Astrocyte (in vitro differentiated cells and primary cell): ENCODE measurements around the gene NISCH. TPM values are rescaled to one million over a fixed set of nuclear protein-coding genes. Genes with fewer than 3 reads are reported as not detected.

Experiments used
- DNase-seq: peaks from one replicate; pipeline ENCODE4 v3.0.0-alpha.2; 2010; ENCODE audit warnings: low read depth
- FAIRE-seq: peaks from 2 replicates; lab custom pipeline; 2011; peaks lifted over from hg19 to GRCh38; lab: Jason Lieb, UNC
- H2AFZ ChIP-seq: 2 replicates; pipeline ENCODE4 v1.6.0; 2012; ENCODE audit warnings: low read depth, low read length, inconsistent platforms
- H3K27ac ChIP-seq: 2 replicates; pipeline ENCODE4 v1.5.1; 2011; ENCODE audit warnings: low read depth, low read length, inconsistent platforms
- H3K27me3 ChIP-seq: 2 replicates; pipeline ENCODE4 v1.6.0; 2011; ENCODE audit warnings: low read length, inconsistent platforms; ENCODE audit not compliant: insufficient read depth
- H3K36me3 ChIP-seq: 2 replicates; pipeline ENCODE4 v1.5.1; 2011; ENCODE audit warnings: low read length, inconsistent platforms; ENCODE audit not compliant: insufficient read depth
- H3K4me1 ChIP-seq: 2 replicates; pipeline ENCODE4 v1.5.1; 2011; ENCODE audit warnings: low read length, inconsistent platforms; ENCODE audit not compliant: insufficient read depth
- H3K4me2 ChIP-seq: 2 replicates; pipeline ENCODE4 v1.6.0; 2012; ENCODE audit warnings: low read length, inconsistent platforms
- H3K4me3 ChIP-seq: 2 replicates; pipeline ENCODE4 v1.5.1; 2011; ENCODE audit warnings: low read depth, mild to moderate bottlenecking, low read length, inconsistent platforms; ENCODE audit not compliant: insufficient read depth
- H3K79me2 ChIP-seq: 2 replicates; pipeline ENCODE4 v1.6.0; 2012; ENCODE audit warnings: mild to moderate bottlenecking, low read length, inconsistent platforms; ENCODE audit not compliant: insufficient read depth
- H3K9ac ChIP-seq: 2 replicates; pipeline ENCODE4 v1.6.0; 2012; ENCODE audit warnings: mild to moderate bottlenecking, low read length, inconsistent platforms
- H3K9me3 ChIP-seq: 2 replicates; pipeline ENCODE4 v1.5.1; 2012; ENCODE audit warnings: low read depth, mild to moderate bottlenecking, low read length, inconsistent platforms; ENCODE audit not compliant: insufficient read depth
- H4K20me1 ChIP-seq: 2 replicates; pipeline ENCODE4 v1.6.0; 2012; ENCODE audit warnings: low read length, inconsistent platforms; ENCODE audit not compliant: insufficient read depth
- H3K27ac Mint-ChIP-seq: one replicate; pipeline ENCODE4 v1.8.0; 2021; ENCODE audit warnings: mild to moderate bottlenecking, mixed read lengths; ENCODE audit not compliant: unreplicated experiment
- H3K27me3 Mint-ChIP-seq: one replicate; pipeline ENCODE4 v1.8.0; 2021; ENCODE audit warnings: low read depth, mixed read lengths; ENCODE audit not compliant: unreplicated experiment
- H3K36me3 Mint-ChIP-seq: one replicate; pipeline ENCODE4 v1.8.0; 2021; ENCODE audit warnings: low read depth, mixed read lengths; ENCODE audit not compliant: unreplicated experiment
- H3K4me1 Mint-ChIP-seq: one replicate; pipeline ENCODE4 v1.8.0; 2021; ENCODE audit warnings: low read depth, mixed read lengths; ENCODE audit not compliant: unreplicated experiment
- H3K4me3 Mint-ChIP-seq: one replicate; pipeline ENCODE4 v1.8.0; 2021; ENCODE audit warnings: mild to moderate bottlenecking, moderate library complexity, mixed read lengths; ENCODE audit not compliant: unreplicated experiment
- H3K9me3 Mint-ChIP-seq: one replicate; pipeline ENCODE4 v1.8.0; 2021; ENCODE audit warnings: mild to moderate bottlenecking, mixed read lengths; ENCODE audit not compliant: unreplicated experiment
- CTCF ChIP-seq: IDR thresholded peaks from 2 replicates; pipeline ENCODE4 v1.5.1; 2011; ENCODE audit warnings: low read depth, mild to moderate bottlenecking, inconsistent platforms, low read length, moderate library complexity; ENCODE audit not compliant: insufficient read depth
- EZH2 ChIP-seq: IDR thresholded peaks from 2 replicates; pipeline ENCODE4 v1.6.1; 2012; ENCODE audit warnings: mild to moderate bottlenecking, low read length, inconsistent platforms; ENCODE audit not compliant: insufficient read depth
- total RNA-seq: library from RNA; stranded (reverse); gene quantifications from 2 replicates; pipeline ENCODE4 v1.2.1, GENCODE V29; 2021

NISCH gene
- total RNA-seq, 1 donor from 2014 or later: 118 TPM

- H3K27ac Mint-ChIP-seq: no peak overlapping the region
- FAIRE-seq (no peak), DNase-seq (no peak)
- Histone ChIP-seq H3K36me3 (peaks cover 14% of the 10 kb centered on the region), H2AFZ (no peak overlapping the region), H3K4me3 (no peak overlapping the region), H3K9me3 (no peaks in the 10 kb centered on the region), H4K20me1 (peaks cover 38% of the 10 kb centered on the region), H3K4me1 (peaks cover 21% of the 10 kb centered on the region), H3K79me2 (no peaks in the 10 kb centered on the region), H3K9ac (no peak overlapping the region), H3K27me3 (no peaks in the 10 kb centered on the region), H3K4me2 (no peak overlapping the region), H3K27ac (no peak overlapping the region)
- no peak for TF ChIP-seq CTCF
- TF ChIP-seq EZH2: no peak
- no peaks in the 10 kb centered on the region for H3K9me3 Mint-ChIP-seq
- H3K4me1 Mint-ChIP-seq: peaks cover 23% of the 10 kb centered on the region
- peaks cover 13% of the 10 kb centered on the region for H3K36me3 Mint-ChIP-seq
- H3K27me3 Mint-ChIP-seq: no peaks in the 10 kb centered on the region
- H3K4me3 Mint-ChIP-seq: no peak overlapping the region
Measured at GRCh38 chr3:52487050-52487787, 31.8 kb downstream of the NISCH start.

- Mint-ChIP-seq H3K4me3 (no peak overlapping the region), H3K4me1 (peaks cover 30% of the 10 kb centered on the region), H3K27ac (no peak overlapping the region), H3K9me3 (no peaks in the 10 kb centered on the region), H3K36me3 (peaks cover 13% of the 10 kb centered on the region), H3K27me3 (no peaks in the 10 kb centered on the region)
- Histone ChIP-seq H4K20me1 (peaks cover 38% of the 10 kb centered on the region), H3K36me3 (peaks cover 8% of the 10 kb centered on the region), H3K4me1 (peaks cover 21% of the 10 kb centered on the region), H3K4me3 (no peak overlapping the region), H3K27me3 (no peaks in the 10 kb centered on the region), H2AFZ (no peak overlapping the region), H3K9me3 (no peaks in the 10 kb centered on the region), H3K9ac (no peak overlapping the region), H3K79me2 (no peaks in the 10 kb centered on the region), H3K27ac (no peak overlapping the region), H3K4me2 (no peak overlapping the region)
- TF ChIP-seq EZH2 (no peak), CTCF (no peak)
- FAIRE-seq: no peak
- DNase-seq: no peak
Measured at GRCh38 chr3:52487788-52488691, 32.6 kb downstream of the NISCH start.
